Fibroblast of the aortic adventitia (primary cell): ENCODE measurements around the gene PCSK6. TPM values are rescaled to one million over a fixed set of nuclear protein-coding genes. Genes with fewer than 3 reads are reported as not detected.

ENCODE experiments used
- DNase-seq: peaks from one replicate; pipeline ENCODE4 v3.0.0-alpha.2; 2010; ENCODE audit warnings: low read depth
- H3K4me3 ChIP-seq: 2 replicates; pipeline ENCODE4 v1.5.1; 2011; ENCODE audit warnings: low read depth, mild to moderate bottlenecking, control low read depth, low read length, moderate library complexity
- total RNA-seq: library from RNA; depleted of rRNA; stranded (reverse); fragments of >200 nt; gene quantifications from 2 replicates; pipeline ENCODE4 v1.2.3, GENCODE V29; 2012; ENCODE audit warnings: low replicate concordance
- TF ChIP-seq, protein P1 (sequence below): IDR thresholded peaks from 2 replicates; pipeline ENCODE4 v1.5.1; 2011; ENCODE audit warnings: mild to moderate bottlenecking, low read length, control low read depth, inconsistent platforms; ENCODE audit not compliant: insufficient read depth

The PCSK6 gene
- total RNA-seq, 1 donor, result 0.81 TPM

DNA sequence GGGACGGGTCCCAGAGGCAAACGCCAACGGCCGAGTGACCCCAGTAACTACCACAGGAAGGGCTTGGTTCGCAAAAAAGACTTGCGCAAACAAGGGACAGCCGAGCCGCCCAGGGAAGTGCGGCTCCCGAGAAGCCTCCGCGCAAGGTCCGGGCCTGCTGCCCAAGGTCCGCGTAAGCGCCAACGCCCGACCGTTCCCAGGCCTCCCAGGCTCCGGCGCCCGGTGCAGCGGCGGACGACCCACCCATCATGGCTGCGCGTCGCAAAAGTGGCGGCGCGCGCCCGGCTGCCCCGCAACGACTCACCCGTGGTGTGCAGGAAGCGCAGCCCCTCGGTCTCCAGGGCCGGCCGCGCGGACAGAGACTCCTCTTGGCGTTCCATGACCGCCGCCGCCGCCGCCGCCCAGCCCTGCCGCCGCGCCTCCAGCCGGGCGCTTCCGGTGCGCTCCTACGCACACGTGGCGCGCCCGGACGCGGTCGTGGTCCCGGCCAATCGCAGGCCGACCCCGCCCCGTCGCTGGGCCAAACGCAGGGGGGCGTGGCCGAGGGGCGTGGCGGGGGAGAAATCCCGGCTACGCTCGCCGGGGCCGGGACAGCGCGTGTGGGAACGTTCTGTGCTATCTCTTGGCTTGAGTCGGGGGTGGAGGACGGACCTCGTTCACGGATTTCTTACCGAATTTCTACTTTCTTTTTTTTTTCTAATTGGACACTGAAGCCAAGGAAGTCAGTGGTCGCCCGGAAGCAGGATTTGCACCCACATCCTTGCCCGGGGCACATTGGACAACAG is 212.3 kb downstream of the PCSK6 start, which contains the start of gene SELENOS:
Gene SELENOS (minus strand): TSS at position 448 of the 785 bp plus-strand sequence. CDS start 68 bp downstream, at position 380.
- peak within 1 kb of the TSS; percentile 91 for H3K4me3 ChIP-seq
- TF ChIP-seq, protein P1, sequence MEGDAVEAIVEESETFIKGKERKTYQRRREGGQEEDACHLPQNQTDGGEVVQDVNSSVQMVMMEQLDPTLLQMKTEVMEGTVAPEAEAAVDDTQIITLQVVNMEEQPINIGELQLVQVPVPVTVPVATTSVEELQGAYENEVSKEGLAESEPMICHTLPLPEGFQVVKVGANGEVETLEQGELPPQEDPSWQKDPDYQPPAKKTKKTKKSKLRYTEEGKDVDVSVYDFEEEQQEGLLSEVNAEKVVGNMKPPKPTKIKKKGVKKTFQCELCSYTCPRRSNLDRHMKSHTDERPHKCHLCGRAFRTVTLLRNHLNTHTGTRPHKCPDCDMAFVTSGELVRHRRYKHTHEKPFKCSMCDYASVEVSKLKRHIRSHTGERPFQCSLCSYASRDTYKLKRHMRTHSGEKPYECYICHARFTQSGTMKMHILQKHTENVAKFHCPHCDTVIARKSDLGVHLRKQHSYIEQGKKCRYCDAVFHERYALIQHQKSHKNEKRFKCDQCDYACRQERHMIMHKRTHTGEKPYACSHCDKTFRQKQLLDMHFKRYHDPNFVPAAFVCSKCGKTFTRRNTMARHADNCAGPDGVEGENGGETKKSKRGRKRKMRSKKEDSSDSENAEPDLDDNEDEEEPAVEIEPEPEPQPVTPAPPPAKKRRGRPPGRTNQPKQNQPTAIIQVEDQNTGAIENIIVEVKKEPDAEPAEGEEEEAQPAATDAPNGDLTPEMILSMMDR, result no peak
- DNase-seq, result peak; percentile 86

DNA sequence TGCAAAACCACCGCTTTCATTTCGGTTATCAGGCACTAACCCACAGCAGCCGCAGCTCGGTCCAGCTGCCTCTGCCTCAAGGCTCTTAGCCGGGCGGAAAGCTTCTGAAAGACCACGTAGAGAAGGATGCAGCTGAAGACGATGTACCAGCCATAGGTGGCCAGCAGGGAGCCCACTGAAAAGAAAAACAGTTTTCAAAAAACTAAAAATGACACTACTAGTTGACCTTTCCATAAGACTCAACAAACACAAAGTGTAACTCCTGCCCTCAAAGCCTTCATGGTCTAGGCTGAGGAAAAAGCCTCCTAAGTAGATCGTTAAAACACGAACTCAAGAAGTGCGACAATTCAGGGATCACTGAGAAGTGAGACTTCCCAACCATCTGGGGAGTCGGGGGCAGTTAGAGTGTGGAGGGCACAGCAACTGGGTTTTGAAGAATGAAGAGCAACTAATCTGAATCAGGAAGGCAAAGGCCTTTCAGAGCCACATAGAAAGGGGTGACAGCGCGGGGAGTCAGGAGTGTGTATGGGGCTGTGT is 212.9 kb downstream of the PCSK6 start:
- peak overlapping the region; percentile 91 for H3K4me3 ChIP-seq
- DNase-seq, result peak; percentile 51
- TF ChIP-seq, protein P1, result peak; percentile 50

DNA sequence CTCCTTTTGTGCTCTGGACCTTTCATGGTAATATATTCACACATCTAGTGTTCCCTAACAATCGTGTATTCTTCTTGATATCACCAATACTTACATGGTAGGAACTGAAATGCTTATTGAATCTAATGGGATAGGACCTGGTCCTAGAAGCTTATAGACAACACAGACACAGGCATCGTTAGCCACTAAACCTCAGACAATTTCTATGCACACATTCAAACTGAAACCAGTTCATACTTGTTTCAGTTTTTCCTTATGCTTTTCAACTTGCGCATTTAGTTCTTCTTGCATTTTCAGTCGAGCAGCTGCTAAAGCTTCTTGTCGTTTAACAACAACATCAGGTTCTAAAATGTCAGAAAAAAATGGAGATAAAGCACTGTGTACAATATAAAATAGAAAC is 214.5 kb downstream of the PCSK6 start:
- no peak overlapping the region for H3K4me3 ChIP-seq
- TF ChIP-seq, protein P1, result no peak
- DNase-seq, result no peak

DNA sequence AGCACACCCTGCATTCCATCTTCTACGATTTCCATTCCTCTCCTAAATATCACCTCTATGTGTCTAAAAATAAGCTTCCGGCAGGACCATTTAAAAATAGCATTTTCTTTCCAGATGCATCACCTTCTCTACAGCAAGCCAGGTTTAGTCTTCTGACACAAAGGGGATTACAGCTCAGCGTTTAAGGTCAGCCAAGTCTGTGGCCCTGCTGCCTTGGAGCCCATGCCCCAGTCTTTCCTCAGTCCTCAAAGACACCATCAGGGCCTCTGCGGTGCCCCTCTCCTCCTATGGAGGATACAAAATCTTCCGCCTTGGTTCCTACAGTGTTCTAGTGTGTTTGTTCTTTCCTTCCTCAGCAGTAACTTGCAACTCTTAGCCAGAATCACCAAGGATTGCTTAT is 216.0 kb downstream of the PCSK6 start:
- H3K4me3 ChIP-seq, result no peak overlapping the region
- TF ChIP-seq, protein P1, result no peak
- no peak for DNase-seq

DNA sequence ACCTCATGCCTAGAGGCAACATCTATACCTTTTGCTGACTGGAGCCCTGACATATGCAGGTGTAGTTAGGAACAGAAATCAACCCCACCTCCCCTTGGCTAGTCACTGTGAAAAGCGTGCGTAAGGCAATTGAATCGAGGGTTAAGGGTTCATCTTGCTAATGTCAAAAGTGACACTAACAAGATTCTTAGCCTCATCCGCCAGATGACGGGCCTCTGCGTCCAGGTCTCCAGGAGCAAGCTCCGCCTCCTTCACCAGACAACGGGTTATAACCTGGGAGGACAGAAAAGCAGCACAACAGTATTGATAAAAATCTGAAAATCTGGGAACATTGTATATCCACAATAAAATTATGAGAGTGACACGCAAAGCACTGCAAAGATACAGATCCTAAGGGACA is 216.9 kb downstream of the PCSK6 start:
- DNase-seq, result no peak
- TF ChIP-seq, protein P1, result no peak
- H3K4me3 ChIP-seq, result no peak overlapping the region

DNA sequence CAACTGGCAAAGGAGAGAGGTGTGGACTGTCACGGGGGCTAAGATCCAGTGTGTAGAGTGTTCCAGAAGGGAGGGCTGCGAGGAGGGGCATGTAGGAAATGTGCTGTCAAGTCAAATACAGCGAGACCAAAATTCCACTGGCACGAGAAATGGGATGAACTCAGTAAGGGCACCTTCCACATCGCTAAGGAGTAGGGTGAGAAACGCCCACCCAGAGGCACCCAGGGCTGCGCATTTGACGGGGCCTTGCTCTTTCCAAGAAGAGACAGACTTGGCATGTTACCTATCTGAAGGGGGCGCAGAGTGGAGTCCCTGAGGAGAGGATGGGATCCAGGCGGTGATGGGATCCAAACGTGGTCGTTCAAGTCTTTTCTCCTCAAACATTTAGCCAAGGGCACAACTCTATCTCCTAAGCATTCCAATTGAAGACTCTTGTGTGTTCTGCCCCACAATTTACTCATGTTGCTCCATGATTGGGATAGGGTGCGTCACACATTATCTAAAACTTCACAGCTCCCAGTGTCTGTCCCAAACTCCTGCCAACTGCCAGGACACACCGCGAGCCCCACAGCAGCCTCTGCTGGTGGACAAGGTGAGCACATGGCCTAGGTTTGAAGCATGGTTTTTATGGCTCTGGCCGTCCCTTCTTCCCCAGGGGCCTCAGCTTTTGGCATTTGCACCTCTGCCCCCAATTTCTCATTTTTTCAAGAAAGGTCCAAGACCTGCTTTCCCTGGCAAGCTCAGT is 219.9 kb downstream of the PCSK6 start:
- TF ChIP-seq, protein P1, result peak; percentile 45
- no peak for DNase-seq

More for the DNA sequence above, 219.9 kb downstream of the PCSK6 start:
- no peak overlapping the region for H3K4me3 ChIP-seq
